Panc1 (cell line): ENCODE results near the gene OR4M2.
"Not testable (repeated sequence)": the region's sequence is repeated elsewhere in the genome, so short reads cannot be mapped to it uniquely, and the experiment has no call there.

Experiments
- TF ChIP-seq, protein P1 (sequence below): fragments of 450-650 bp; IDR thresholded peaks from 2 replicates; pipeline ENCODE4 v1.5.1; 2017; ENCODE audit warnings: mild to moderate bottlenecking
- TF ChIP-seq, protein P2 (sequence below), 2 experiments: IDR thresholded peaks; 2 replicates each; pipeline ENCODE4 v1.6.1; 2011 to 2012; ENCODE audit warnings: low read depth in 2 of 2, control low read depth in 1 of 2, low read length in 1 of 2, mild to moderate bottlenecking in 1 of 2, moderate library complexity in 1 of 2; ENCODE audit not compliant: insufficient read depth in 1 of 2

DNA sequence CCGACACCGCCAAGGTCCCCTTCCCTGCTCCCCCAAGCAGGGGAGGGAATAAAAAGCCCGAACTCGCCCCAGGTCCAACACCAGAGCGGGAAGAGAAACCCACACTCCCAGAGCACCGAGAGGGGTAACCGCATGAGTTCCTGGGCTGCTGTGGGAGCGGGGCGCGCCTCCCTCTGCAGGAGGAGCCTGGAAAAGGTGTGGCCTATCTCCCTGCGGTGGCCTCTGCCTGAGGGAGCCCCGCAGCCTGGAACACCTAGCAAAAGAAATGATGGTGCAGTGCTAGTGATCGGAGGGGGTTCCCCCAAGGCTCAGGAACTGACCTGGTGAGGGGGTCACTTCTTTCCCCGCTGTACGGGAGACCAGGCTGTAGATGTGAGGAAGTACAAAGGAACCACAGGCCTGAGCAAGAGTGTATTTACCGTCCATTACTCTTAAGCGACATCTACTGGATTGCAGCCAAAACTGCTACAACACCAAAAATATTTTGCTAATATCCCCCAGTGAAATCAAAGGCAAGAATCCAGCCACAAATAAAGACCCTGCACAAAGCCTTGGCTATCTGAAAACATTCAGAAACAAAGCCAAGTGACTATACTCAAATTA lies 19.1 kb downstream of the OR4M2 start:
- TF ChIP-seq, protein P1, sequence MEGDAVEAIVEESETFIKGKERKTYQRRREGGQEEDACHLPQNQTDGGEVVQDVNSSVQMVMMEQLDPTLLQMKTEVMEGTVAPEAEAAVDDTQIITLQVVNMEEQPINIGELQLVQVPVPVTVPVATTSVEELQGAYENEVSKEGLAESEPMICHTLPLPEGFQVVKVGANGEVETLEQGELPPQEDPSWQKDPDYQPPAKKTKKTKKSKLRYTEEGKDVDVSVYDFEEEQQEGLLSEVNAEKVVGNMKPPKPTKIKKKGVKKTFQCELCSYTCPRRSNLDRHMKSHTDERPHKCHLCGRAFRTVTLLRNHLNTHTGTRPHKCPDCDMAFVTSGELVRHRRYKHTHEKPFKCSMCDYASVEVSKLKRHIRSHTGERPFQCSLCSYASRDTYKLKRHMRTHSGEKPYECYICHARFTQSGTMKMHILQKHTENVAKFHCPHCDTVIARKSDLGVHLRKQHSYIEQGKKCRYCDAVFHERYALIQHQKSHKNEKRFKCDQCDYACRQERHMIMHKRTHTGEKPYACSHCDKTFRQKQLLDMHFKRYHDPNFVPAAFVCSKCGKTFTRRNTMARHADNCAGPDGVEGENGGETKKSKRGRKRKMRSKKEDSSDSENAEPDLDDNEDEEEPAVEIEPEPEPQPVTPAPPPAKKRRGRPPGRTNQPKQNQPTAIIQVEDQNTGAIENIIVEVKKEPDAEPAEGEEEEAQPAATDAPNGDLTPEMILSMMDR = not testable (repeated sequence)
- TF ChIP-seq, protein P2, sequence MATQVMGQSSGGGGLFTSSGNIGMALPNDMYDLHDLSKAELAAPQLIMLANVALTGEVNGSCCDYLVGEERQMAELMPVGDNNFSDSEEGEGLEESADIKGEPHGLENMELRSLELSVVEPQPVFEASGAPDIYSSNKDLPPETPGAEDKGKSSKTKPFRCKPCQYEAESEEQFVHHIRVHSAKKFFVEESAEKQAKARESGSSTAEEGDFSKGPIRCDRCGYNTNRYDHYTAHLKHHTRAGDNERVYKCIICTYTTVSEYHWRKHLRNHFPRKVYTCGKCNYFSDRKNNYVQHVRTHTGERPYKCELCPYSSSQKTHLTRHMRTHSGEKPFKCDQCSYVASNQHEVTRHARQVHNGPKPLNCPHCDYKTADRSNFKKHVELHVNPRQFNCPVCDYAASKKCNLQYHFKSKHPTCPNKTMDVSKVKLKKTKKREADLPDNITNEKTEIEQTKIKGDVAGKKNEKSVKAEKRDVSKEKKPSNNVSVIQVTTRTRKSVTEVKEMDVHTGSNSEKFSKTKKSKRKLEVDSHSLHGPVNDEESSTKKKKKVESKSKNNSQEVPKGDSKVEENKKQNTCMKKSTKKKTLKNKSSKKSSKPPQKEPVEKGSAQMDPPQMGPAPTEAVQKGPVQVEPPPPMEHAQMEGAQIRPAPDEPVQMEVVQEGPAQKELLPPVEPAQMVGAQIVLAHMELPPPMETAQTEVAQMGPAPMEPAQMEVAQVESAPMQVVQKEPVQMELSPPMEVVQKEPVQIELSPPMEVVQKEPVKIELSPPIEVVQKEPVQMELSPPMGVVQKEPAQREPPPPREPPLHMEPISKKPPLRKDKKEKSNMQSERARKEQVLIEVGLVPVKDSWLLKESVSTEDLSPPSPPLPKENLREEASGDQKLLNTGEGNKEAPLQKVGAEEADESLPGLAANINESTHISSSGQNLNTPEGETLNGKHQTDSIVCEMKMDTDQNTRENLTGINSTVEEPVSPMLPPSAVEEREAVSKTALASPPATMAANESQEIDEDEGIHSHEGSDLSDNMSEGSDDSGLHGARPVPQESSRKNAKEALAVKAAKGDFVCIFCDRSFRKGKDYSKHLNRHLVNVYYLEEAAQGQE (IDR thresholded peaks at IDR 0.05; ENCODE audit: insufficient read depth in 1 of 2, low read depth in 2 of 2, low read length in 1 of 2) = not testable (repeated sequence)
